ENCODE results near the gene AREL1. TPM values are rescaled to one million over a fixed set of nuclear protein-coding genes. Genes with fewer than 3 reads are reported as not detected.

The AREL1 gene
- total and polyA plus RNA-seq, 2 of the 8 experiments (the other 6 are each of a cell fraction or from before 2014, with no cell fraction given) = 31.4 to 49.1 TPM

GRCh38 chr14:74664717-74665116 lies 48.2 kb downstream of the AREL1 start (continued):
- TF ChIP-seq NANOG (IDR thresholded peaks at IDR 0.05; ENCODE audit: insufficient read depth, low read depth, low read length, poor library complexity, severe bottlenecking) (no peak), GTF2F1 (IDR thresholded peaks at IDR 0.05; ENCODE audit: borderline replicate concordance, low read depth, low read length) (no peak), RAD21 (IDR thresholded peaks at IDR 0.05 in 1 of 2, conservative IDR thresholded peaks at IDR 0.05 in 1 of 2; ENCODE audit: low read depth in 2 of 2, low read length in 2 of 2) (no peak), EP300 (IDR thresholded peaks at IDR 0.05; ENCODE audit: borderline replicate concordance in 1 of 2, low read depth in 2 of 2, low read length in 2 of 2) (no peak)
